Nephron (organoid): ENCODE measurements around the gene INSC.

Experiments used
- H3K27ac Mint-ChIP-seq, 3 experiments: 2 replicates each; pipeline ENCODE4 v1.8.0; 2020; ENCODE audit warnings: mixed read lengths in 3 of 3, mild to moderate bottlenecking in 2 of 3, moderate library complexity in 1 of 3
- H3K27me3 Mint-ChIP-seq: 2 replicates; pipeline ENCODE4 v1.8.0; 2021; ENCODE audit warnings: low read depth, mild to moderate bottlenecking, moderate library complexity, mixed read lengths
- H3K36me3 Mint-ChIP-seq: 2 replicates; pipeline ENCODE4 v1.8.0; 2020; ENCODE audit warnings: low read depth, mixed read lengths
- H3K4me1 Mint-ChIP-seq: 2 replicates; pipeline ENCODE4 v1.8.0; 2020; ENCODE audit warnings: mixed read lengths
- H3K4me3 Mint-ChIP-seq, 3 experiments: 2 replicates each; pipeline ENCODE4 v1.8.0; 2020; ENCODE audit warnings: mild to moderate bottlenecking in 3 of 3, mixed read lengths in 3 of 3, moderate library complexity in 2 of 3
- H3K9me3 Mint-ChIP-seq: 2 replicates; pipeline ENCODE4 v1.8.0; 2020; ENCODE audit warnings: mixed read lengths
- CTCF ChIP-seq, 3 experiments: fragments of 200-600 bp; sonication (generic); IDR thresholded peaks; one replicate each; pipeline ENCODE4 v1.5.0; 2021; ENCODE audit warnings: antibody characterized with exemption in 3 of 3; ENCODE audit not compliant: unreplicated experiment in 3 of 3

Gene INSC

DNA sequence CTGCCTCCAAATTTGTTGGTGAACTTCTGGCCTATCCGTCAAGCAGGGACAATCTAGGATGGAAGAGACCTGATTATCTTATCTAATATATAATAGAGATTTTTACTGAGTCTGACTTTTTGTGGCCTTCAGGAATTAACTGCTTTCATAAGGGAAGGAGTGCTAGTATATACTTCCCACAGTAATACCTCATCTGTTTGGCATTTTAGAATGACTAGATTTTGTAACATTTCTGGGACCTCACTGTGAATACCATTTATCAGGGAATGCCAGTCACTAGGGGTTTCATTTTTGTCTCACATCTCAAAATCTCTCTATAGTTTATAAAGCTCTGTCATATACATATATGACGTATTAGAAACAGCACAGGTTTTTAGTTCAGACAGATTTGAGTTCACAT is 114.3 kb downstream of the INSC start:
- Mint-ChIP-seq H3K36me3 (no peaks in the 10 kb centered on the region), H3K27ac (no peak overlapping the region), H3K4me1 (peaks cover 12% of the 10 kb centered on the region), H3K27me3 (peaks cover 9% of the 10 kb centered on the region), H3K9me3 (no peaks in the 10 kb centered on the region), H3K4me3 (no peak overlapping the region)
- TF ChIP-seq CTCF (IDR thresholded peaks at IDR 0.05; ENCODE audit: unreplicated experiment in 3 of 3), result no peak

DNA sequence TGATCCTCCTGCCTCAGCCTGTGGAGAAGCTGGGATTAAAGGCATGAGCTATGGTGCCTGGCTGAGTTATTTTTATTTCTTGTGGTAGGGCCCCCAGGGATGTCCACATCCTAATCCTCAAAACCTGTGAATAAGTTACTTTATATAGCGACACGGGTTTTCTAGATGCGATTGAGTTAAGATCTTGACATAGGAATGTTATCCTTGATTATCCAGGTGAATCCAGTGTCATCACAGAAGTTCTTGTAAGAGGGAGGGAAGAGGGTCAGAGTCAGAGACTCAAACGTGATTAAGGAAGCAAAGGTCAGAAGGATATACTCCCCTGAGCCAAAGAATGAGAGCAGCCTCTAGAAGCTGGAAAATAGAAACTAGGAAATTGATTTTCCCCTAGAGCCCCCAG is 117.8 kb downstream of the INSC start:
- Mint-ChIP-seq H3K36me3 (no peaks in the 10 kb centered on the region), H3K27ac (no peak overlapping the region), H3K9me3 (no peaks in the 10 kb centered on the region), H3K4me3 (no peak overlapping the region), H3K27me3 (peaks cover 6% of the 10 kb centered on the region), H3K4me1 (peaks cover 7% of the 10 kb centered on the region)
- TF ChIP-seq CTCF (IDR thresholded peaks at IDR 0.05; ENCODE audit: unreplicated experiment in 3 of 3), result no peak

DNA sequence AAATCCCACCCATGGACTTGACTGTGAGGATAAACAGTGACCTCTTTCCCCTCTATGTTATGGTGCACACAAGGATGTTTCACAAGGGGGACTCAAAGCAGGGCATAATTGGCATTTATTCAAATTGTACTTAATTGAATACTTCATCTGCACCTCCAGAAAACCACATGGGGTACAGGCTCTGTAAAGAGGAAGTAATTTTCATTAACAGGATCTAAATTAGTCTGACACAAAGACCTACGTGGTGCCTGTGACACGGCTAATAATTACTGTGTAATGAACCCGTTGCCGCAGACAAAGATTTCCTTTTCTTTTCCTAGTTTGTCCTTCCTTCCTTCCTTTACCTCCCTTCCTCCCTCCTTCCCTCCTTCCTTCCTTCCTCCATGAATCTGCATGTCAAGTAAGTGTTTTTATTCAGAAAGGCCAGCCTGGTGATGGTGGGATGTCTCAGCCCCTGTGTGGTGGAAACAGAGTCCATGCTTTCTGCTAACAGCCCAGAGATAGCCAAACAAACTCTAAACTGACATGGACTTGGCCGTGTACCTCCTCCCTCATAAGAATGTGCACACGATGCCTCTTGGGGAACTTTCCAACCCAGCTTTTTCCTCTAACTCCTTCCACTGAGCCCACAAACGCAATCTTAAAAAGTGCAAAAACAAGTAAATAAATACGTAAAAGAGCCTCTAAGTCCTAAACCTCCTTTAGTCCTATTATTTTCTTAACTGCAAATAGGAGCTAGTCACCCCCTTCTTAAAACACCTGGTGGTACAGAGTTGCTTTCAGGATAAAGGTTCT is 118.8 kb downstream of the INSC start:
- H3K9me3 Mint-ChIP-seq, result no peaks in the 10 kb centered on the region
- H3K27ac Mint-ChIP-seq, result no peak overlapping the region
- H3K4me3 Mint-ChIP-seq, result no peak overlapping the region
- no peaks in the 10 kb centered on the region for H3K36me3 Mint-ChIP-seq
- TF ChIP-seq CTCF (IDR thresholded peaks at IDR 0.05; ENCODE audit: unreplicated experiment in 3 of 3), result no peak
- peaks cover 7% of the 10 kb centered on the region for H3K4me1 Mint-ChIP-seq
- peaks cover 6% of the 10 kb centered on the region for H3K27me3 Mint-ChIP-seq

DNA sequence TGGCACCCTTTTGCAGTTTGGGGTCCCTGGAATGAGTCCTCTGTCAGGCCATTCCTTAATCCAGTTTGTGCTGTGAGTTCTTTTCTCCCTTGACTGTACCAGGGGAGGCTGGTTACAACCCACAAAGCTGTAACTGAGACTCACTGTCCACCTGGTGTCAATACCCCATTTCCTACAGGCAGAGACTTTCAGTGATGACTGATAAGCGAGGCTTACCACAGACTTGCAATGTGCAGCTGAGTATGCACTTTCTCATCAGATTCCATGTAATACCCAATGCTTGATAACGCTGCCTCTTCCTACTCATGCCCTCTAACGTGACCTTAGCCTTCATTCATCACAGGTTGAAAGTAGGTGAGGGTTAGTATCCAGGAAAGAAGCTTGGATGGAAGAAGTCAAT is 120.1 kb downstream of the INSC start:
- Mint-ChIP-seq H3K9me3 (no peaks in the 10 kb centered on the region), H3K4me1 (peaks cover 7% of the 10 kb centered on the region), H3K27ac (no peak overlapping the region), H3K36me3 (no peaks in the 10 kb centered on the region), H3K27me3 (peaks cover 6% of the 10 kb centered on the region), H3K4me3 (no peak overlapping the region)
- TF ChIP-seq CTCF (IDR thresholded peaks at IDR 0.05; ENCODE audit: unreplicated experiment in 3 of 3), result no peak

- Mint-ChIP-seq H3K36me3 (no peaks in the 10 kb centered on the region), H3K4me1 (peaks cover 7% of the 10 kb centered on the region), H3K27me3 (peaks cover 6% of the 10 kb centered on the region), H3K9me3 (no peaks in the 10 kb centered on the region), H3K4me3 (no peak overlapping the region), H3K27ac (no peak overlapping the region)
- no peak for TF ChIP-seq CTCF (IDR thresholded peaks at IDR 0.05; ENCODE audit: unreplicated experiment in 3 of 3)
Observed at GRCh38 chr11:15236559-15236958, 121.8 kb downstream of the INSC start.

DNA sequence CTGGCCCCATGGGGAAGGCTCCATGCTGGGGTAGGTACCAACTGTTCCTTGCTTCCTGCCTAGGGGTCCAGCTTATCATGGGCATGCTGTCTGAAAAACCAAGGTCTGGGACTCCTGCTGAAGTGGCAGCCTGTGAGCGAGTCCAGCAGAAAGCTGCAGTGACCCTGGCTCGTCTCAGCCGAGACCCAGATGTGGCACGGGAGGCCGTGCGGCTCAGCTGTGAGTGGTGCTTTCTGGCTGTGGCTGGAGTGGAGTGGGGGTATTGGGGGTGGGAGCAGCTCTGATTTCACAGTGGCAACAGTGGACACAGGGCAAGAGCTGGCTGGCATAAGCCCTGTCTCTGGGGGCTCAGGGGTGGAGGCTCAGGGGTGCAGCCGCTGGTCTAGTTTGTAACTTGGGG is 124.1 kb downstream of the INSC start:
- Mint-ChIP-seq H3K36me3 (no peaks in the 10 kb centered on the region), H3K27ac (no peak overlapping the region), H3K4me1 (peaks cover 2% of the 10 kb centered on the region), H3K4me3 (no peak overlapping the region), H3K9me3 (no peaks in the 10 kb centered on the region), H3K27me3 (peaks cover 2% of the 10 kb centered on the region)
- TF ChIP-seq CTCF (IDR thresholded peaks at IDR 0.05; ENCODE audit: unreplicated experiment in 3 of 3), result no peak
